Urothelium cell line (cell line): Measurements from ENCODE around the gene PRKAB1.
A peak's percentile ranks its signal among the peaks of the same experiment; 100 is the strongest.
"Not testable (repeated sequence)": the region's sequence is repeated elsewhere in the genome, so short reads cannot be mapped to it uniquely, and the experiment has no call there.

ENCODE experiments used
- DNase-seq: peaks from one replicate; pipeline ENCODE4 v3.0.0; 2011; ENCODE audit warnings: low spot score, mixed read lengths
- FAIRE-seq: peaks from 2 replicates; lab custom pipeline; 2011; peaks lifted over from hg19 to GRCh38; lab: Jason Lieb, UNC

Gene PRKAB1

DNA sequence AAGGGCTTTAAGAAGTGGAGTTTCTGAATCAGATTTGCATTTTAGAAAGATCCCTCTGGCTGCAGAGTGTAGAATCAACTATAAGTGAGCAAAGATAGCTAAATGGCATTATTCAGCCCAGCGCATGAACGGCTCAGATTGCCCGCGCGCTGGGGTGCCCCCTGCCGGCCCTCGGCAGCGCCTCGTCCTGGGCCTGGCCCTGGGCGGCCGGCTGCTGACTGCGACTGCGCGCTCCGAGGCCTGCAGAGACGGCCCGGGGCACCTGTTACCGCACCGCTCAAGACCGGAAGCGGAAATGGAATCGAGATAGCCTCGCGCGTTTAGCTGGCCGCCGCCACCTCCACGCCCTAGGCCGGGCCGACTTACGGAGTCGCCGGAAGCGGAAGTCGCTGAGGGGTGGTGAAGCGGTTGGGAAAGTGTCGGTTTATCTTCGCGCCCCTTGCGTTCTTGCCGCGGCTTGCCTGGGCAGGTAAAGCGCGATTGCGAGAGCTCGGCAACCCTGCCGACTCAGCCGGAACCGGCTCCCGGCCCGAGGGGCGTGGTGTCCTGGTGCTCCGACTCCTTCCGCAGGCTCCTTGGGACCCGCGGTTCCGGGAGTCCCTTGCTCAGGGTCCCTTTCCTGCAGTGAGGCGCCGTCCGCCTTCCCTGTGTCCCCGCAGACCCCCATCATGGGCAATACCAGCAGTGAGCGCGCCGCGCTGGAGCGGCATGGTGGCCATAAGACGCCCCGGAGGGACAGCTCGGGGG, at the start of gene PRKAB1:
Gene PRKAB1, plus strand, starts transcription at position 557 of the 747 bp plus-strand sequence. Its CDS starts 112 bp downstream, at position 669.
- FAIRE-seq, result no peak
- DNase-seq, result peak; percentile 99

DNA sequence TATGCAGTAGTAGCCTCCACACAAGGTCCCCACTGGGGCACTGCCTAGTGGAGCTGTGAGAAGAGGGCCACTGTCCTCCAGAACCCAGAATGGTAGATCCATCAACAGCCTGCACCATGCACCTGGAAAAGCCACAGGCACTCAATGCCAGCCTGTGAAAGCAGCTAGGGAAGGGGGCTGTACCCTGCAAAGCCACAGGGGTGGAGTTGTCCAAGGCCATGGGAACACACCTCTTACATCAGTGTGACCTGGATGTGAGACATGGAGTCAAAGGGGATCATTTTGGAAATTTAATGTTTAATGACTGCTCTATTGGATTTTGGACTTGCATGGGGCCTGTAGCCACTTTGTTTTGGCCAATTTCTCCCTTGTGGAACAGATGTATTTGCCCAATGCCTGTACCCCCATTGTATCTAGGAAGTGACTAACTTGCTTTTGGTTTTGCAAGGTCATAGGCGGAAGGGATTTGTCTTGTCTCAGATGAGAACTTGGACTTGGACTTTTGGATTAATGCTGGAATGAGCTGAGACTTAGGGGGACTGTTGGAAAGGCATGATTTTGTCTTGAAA, 49.5 kb upstream of the PRKAB1 start:
- not testable (repeated sequence) for FAIRE-seq, DNase-seq

GRCh38 chr12:119620490-119620889, 47.4 kb upstream of the PRKAB1 start:
- FAIRE-seq (no peak), DNase-seq (no peak)

DNA sequence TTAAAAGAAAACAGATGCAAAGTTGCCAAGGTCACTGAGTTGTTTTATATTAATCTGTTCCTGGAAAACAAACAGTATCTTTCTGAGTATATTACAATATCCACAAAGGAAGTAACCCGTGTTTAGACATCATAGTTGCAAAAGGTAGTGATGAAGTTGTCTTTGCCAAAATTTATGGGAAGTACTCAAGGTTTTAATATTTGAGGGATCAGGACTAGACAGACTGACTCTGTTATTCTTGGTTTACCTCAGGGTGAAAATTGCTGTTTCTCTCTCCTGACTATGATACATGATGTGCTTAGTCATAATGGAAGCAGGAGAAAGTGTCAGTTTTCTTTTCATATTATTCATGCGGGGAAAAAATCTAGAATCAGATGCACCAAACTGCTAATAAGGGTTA, 46.1 kb upstream of the PRKAB1 start:
- DNase-seq (no peak), FAIRE-seq (no peak)

GRCh38 chr12:119624966-119625365, 43.0 kb upstream of the PRKAB1 start:
- DNase-seq (peak; percentile 26), FAIRE-seq (no peak)

- DNase-seq (no peak), FAIRE-seq (no peak)
These were observed 40.8 kb upstream of the PRKAB1 start for GRCh38 chr12:119627019-119627643.

- DNase-seq (no peak), FAIRE-seq (no peak)
These were observed 40.2 kb upstream of the PRKAB1 start for GRCh38 chr12:119627686-119628085.

GRCh38 chr12:119630223-119630780, 37.6 kb upstream of the PRKAB1 start:
- DNase-seq, result no peak
- FAIRE-seq, result no peak

DNA sequence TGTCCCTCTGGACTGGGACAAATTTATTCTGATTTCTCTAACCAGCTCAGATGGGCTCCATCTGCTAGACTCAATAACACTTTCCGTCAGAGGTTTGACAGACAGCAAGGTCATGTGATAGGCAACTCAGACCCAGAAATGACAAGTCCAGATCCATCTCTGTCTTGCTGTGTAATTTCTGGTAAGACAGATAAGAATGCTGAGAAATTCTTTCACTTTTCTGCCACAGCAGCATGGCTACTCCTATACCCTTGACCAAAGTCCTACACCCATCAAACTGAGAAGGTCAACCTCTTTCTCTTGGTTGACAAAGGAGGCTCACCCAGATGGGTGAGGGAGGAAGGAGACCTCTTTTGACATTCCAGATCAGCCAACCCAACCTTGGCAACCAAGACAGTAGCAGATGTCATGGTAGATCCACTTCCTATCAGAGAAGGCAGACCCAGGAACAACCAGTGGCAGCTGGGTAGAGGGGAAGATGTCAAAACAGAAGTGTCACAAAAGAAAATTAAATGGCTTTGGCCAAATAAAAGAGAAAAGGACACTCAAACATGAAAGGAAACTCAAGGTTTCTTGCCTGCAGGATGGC, 36.9 kb upstream of the PRKAB1 start:
- DNase-seq (no peak), FAIRE-seq (no peak)

GRCh38 chr12:119631930-119632678, 35.8 kb upstream of the PRKAB1 start:
- FAIRE-seq (no peak), DNase-seq (peak; percentile 52)

GRCh38 chr12:119634743-119635142, 33.2 kb upstream of the PRKAB1 start:
- no peak for FAIRE-seq
- DNase-seq, result no peak

DNA sequence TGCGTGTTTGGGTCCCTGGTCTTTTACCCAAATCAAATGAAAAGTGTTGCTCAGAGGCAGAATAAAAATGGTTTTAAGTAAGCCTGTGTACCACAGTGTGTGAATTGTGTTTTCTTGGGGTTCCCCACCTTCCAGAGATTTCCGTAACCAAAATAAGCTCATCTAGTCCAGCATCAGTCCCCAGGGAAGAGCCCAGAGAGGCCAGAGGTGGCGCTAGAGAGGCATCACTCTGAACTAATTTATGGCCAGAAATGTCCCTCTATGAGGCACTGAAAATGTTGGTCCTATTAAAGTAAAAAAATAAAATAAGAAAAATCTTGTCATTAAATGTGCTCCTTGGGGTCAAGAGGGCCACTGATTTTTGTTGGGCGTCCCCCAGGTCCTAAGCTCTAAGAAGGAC, 24.9 kb upstream of the PRKAB1 start:
- DNase-seq (no peak), FAIRE-seq (no peak)

DNA sequence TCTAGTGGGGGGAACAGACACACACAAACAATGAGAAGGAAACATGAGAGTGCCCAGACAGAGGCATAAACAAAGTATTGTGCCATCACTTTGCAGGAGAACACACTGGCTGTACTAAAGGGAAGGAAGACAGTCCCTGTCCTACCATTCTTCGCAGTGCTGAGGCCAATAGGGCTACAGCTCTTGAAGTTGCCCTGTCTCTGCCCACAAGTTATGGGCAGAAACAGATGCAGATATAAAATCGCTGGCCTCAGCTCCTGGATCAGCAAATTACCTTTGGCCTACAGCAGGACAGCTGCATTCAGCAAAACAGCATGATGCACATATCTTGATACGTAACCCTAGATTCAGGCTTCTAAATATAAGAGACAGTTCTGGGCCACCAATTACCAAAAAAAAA, 23.0 kb upstream of the PRKAB1 start:
- DNase-seq, result no peak
- no peak for FAIRE-seq

- DNase-seq (no peak), FAIRE-seq (no peak)
These were observed 22.3 kb upstream of the PRKAB1 start for GRCh38 chr12:119645535-119646059.

DNA sequence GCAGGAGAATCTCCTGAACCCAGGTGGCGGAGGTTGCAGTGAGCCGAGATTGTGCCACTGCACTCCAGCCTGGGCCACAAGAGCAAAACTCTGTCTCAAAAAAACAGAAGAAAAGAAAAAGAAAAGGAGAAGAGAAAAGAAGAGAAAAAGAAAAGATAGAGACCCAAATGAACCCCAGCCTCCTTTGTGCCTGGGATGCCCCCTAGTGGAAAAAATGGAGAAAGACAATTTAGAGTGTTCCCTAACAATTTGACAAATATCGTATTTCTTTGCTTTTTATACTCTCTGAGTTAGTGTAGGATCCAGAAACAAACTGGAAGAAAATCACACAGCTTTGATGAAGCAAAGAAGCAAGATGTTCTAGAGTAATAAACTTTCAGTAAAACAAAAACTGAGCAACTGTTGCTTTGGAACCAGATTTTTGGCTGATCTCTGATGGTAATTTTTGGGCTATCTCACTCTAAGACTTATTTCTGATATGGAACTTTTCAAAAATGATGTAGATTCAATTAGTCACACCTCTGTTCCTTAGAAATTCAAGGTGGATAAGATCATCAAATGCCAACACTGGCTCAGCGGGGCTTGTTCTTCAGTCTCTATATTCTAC, 18.6 kb upstream of the PRKAB1 start:
- DNase-seq, result peak; percentile 48
- no peak for FAIRE-seq

DNA sequence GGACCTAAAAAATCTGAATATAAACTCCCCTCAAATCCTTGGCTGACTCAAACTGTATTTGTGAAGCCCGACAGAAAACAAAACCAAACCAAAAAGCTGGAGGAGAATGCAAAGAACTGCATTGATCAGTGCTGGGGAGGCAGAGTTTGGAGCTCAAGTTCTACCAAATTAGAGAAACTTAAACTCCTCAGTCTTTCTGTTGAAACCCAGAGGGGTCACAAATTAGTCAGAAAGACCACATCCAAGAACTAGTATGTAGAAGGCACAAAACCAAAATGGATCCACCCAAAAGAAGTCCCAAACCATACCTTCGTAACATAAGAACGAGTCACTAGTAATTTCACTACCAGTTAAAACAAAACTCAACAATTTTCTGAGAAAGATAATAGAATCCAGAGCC, 15.3 kb upstream of the PRKAB1 start:
- FAIRE-seq (no peak), DNase-seq (no peak)

- FAIRE-seq, DNase-seq: not testable (repeated sequence)
These were observed 10.9 kb upstream of the PRKAB1 start for GRCh38 chr12:119657001-119657400.

- not testable (repeated sequence) for FAIRE-seq, DNase-seq
These were observed 9.8 kb upstream of the PRKAB1 start for GRCh38 chr12:119658166-119658565.

DNA sequence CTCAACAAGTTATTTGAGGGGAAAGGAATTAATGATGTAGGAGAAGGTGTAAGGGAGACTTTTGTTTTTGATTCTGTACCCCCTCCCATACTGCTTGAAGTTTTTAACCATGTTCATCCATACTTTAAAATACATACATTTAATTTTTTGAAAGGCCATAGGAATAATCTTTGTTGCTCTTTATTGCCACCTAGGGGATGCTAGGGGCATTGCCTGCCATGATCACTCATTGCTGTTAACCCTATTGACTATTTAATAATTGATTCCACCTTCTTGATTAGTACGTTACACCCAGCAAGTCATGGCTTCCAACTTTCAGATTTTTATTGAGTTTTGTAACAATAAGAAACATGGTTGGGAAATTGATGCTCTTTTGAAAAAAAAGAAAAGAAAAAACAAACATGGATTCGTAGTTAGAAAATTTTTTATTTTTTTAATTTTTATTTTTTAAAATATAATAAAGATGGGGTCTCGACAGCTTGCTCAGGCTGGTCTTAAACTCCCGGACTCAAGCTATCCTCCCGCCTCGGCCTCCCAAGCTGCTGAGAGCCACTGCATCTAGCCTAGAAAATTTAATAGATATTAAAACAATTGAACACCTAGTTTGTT, 8.5 kb upstream of the PRKAB1 start:
- FAIRE-seq (no peak), DNase-seq (peak; percentile 43)

- FAIRE-seq (no peak), DNase-seq (no peak)
These were observed 7.9 kb upstream of the PRKAB1 start for GRCh38 chr12:119660076-119660475.
